Panc1 (cell line): ENCODE results near the gene ZNF440.
"Not testable (repeated sequence)": the region's sequence is repeated elsewhere in the genome, so short reads cannot be mapped to it uniquely, and the experiment has no call there.

Source experiments
- CTCF ChIP-seq: fragments of 450-650 bp; IDR thresholded peaks from 2 replicates; pipeline ENCODE4 v1.5.1; 2017; ENCODE audit warnings: mild to moderate bottlenecking
- POLR2AphosphoS5 ChIP-seq: IDR thresholded peaks from 2 replicates; pipeline ENCODE4 v1.6.1; 2012; ENCODE audit warnings: mild to moderate bottlenecking, low read depth, low read length, moderate library complexity

GRCh38 chr19:11850289-11850688 lies 36.2 kb downstream of the ZNF440 start:
- TF ChIP-seq POLR2AphosphoS5, CTCF: not testable (repeated sequence)
